ENCODE measurements around the gene SMYD5.

The SMYD5 gene

DNA sequence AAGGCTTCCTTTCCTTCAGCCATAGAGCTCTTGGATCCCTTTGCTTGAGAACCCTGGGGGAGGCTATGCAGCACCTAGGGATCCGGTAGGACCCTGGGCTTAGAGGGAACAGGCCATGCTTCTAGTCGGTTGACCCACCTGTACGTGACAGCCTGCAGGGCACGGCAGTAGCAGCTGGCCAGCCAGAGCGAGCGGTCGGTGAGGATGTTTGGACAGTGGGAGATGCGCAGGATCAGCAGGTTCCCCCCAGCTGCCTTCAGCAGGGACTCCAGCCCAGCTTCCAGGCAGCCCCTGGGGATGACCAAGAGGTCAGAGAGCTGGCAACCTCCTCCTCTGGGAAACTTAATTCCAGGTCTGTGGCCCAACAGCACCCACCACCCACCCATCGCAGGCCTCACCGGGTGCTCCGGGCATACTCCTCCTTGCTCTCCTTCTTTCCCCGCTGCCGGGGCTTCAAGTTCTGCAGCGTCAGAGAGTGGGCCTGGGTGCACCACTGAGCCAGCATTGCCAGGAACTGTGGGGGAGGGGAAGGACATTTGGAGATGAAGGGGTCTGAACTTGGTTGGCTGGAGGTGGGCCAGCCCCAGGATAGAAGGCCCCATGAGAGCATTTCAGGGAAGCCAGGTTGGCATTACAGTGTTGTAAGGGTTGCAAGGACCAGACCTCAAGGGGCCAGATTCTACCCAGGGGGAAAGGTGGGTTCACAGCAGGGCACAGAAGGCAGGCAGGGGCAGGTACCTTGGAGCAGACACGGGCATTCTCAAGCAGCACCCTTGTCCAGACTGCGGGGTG lies 49.7 kb downstream of the SMYD5 start:
- no peak for DNase-seq (ENCODE audit: low read depth)
- TF ChIP-seq, protein P1, sequence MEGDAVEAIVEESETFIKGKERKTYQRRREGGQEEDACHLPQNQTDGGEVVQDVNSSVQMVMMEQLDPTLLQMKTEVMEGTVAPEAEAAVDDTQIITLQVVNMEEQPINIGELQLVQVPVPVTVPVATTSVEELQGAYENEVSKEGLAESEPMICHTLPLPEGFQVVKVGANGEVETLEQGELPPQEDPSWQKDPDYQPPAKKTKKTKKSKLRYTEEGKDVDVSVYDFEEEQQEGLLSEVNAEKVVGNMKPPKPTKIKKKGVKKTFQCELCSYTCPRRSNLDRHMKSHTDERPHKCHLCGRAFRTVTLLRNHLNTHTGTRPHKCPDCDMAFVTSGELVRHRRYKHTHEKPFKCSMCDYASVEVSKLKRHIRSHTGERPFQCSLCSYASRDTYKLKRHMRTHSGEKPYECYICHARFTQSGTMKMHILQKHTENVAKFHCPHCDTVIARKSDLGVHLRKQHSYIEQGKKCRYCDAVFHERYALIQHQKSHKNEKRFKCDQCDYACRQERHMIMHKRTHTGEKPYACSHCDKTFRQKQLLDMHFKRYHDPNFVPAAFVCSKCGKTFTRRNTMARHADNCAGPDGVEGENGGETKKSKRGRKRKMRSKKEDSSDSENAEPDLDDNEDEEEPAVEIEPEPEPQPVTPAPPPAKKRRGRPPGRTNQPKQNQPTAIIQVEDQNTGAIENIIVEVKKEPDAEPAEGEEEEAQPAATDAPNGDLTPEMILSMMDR (IDR thresholded peaks at IDR 0.05; ENCODE audit: low read depth, low read length, missing control alignments) = no peak
- no peak overlapping the region for H3K4me3 ChIP-seq (ENCODE audit: low read depth, low read length)
- in situ Hi-C loops (cut with HindIII; ENCODE audit: low sequenced_read_pairs) = no loop called here

DNA sequence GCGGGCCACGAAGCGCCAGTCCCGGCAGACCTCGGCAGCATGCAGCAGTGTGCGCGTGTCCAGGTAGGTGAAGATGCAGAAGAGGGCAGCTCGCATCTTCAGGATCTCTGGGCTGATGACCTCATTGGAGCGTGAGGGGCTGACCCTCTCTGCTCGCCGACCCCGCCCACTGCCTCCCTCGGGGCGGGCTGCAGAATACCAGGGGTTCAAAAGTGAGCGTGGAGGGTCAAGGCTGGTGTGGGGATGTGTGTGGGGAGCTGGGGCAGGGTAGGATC lies 50.2 kb downstream of the SMYD5 start:
- in situ Hi-C loops (cut with HindIII; ENCODE audit: low sequenced_read_pairs) = no loop called here
- H3K4me3 ChIP-seq (ENCODE audit: low read depth, low read length) = no peak overlapping the region
- no peak for DNase-seq (ENCODE audit: low read depth)
- TF ChIP-seq, protein P1 (IDR thresholded peaks at IDR 0.05; ENCODE audit: low read depth, low read length, missing control alignments) = no peak

DNA sequence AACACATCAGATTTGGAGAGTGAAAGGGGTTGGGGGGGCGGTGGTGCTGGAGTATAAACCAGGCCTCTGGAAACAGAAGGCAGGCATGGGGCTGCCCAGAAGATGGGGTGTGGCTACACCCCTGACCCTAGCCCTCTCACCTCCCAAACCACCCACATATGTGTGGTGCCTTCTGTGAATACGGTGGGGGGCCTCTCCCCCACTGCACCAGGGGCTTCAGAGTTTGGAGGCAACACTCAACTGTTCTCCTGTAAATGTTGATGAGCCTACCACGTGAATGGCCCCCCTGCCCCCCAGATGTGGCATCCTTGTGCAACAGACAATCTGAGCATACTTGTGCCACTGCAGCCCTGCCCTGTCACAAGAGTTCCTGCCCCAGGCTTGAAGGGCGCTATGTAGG lies 50.7 kb downstream of the SMYD5 start:
- TF ChIP-seq, protein P1 (IDR thresholded peaks at IDR 0.05; ENCODE audit: low read depth, low read length, missing control alignments) = no peak
- DNase-seq (ENCODE audit: low read depth) = no peak
- no peak overlapping the region for H3K4me3 ChIP-seq (ENCODE audit: low read depth, low read length)
- in situ Hi-C loops (cut with HindIII; ENCODE audit: low sequenced_read_pairs) = no loop called here

DNA sequence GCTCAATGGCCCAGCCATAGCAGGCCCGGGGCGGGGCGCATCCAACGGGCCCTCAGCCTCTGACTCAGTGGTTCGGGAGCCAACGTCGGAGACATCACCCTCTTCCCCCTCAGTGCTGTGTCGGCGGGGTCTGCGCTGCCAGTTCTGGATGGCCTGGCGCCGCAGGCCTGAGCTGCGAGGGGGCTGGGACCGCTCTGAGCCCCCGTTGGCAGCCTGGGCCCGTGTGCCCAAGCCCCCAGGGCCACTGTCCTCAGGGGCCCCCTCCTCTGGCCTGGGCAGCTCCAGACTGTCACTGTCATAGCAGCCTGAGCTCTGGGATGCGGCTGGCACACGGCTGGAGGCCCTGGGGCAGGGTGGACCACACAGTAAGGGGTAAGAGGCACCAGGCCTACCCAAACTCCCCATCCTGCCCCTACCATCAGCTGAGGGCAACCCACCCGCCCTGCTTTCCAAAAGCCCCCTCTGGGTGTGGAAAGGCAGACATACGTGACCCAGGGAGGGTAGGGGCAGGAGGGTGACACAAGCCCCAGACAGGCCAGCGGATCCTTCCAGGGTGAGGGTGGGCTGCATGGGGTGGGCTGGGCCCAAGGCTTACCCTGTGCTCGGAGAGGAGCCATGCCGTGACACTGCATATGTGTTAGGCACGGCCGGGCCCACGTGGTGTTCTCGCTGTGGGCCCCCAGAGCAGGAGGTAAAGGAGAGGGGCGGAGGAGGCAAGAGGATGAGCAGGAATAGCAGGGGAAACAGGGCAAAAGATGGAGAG lies 51.4 kb downstream of the SMYD5 start:
- no peak for DNase-seq (ENCODE audit: low read depth)
- TF ChIP-seq, protein P1 (IDR thresholded peaks at IDR 0.05; ENCODE audit: low read depth, low read length, missing control alignments) = no peak
- no peak overlapping the region for H3K4me3 ChIP-seq (ENCODE audit: low read depth, low read length)
- in situ Hi-C loops (cut with HindIII; ENCODE audit: low sequenced_read_pairs) = no loop called here

DNA sequence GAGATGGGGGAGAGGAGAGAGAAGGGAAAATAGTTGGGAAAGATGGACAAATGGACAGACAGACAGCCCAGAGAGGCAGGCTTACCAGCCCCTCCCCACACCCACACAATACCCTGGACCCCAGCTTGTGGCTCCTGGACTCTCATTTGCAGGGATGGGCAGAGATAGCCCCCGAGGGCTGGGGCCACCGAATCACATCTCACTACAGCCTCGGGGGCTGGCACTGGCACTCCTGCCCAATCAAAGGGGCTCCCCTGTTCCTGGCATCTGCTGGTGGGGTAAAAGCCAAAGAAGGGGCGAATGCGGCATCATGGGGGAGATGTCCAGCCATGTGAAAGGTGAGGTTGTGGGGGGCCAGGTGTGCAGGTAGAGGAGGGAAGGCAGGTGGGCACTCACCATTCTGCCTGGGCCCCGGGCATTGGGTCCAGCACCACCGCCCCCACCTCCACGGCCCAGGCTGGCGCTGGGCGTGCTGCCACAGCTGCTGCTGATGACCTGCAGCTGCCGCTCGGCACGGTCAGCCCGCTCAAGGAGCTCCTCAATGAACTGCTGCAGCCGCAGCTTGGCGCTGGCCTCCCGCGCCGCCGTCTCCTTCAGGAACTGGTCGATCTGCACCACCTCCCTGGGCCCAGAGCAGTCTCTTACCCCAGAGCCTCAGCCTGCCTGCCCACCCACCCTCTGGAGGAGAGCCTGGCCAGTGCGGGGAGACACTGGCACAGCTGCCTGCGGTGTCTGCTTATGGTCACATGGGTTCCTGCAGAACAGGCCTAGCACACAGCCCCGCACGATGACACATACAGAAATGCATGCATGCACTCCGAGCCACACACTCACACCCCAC lies 52.2 kb downstream of the SMYD5 start:
- TF ChIP-seq, protein P1 (IDR thresholded peaks at IDR 0.05; ENCODE audit: low read depth, low read length, missing control alignments) = no peak
- in situ Hi-C loops (cut with HindIII; ENCODE audit: low sequenced_read_pairs) = no loop called here

DNA sequence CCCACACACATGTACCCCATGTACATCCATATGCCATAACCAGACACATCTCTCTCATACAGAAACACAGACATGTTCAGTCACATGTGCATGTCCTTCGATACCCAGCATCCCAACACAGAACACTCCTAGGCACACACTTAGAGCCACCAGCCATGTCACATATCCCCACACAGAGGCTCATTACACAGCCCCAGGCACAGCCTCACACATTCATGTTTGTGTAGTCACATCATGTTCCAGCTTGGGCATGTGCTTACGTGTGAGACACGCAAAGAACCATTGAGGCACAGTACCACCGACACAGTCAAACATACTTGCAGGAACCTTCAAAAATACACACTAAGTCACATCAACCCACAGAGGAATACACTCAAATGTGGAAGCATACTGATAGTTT lies 53.0 kb downstream of the SMYD5 start:
- TF ChIP-seq, protein P1 (IDR thresholded peaks at IDR 0.05; ENCODE audit: low read depth, low read length, missing control alignments) = no peak
- in situ Hi-C loops (cut with HindIII; ENCODE audit: low sequenced_read_pairs) = no loop called here
- H3K4me3 ChIP-seq (ENCODE audit: low read depth, low read length) = no peak overlapping the region
- no peak for DNase-seq (ENCODE audit: low read depth)

More for the DNA sequence above, 52.2 kb downstream of the SMYD5 start:
- H3K4me3 ChIP-seq (ENCODE audit: low read depth, low read length) = no peak overlapping the region
- no peak for DNase-seq (ENCODE audit: low read depth)
